Mesenchymal stem cell (in vitro differentiated cells and primary cell): ENCODE data around the gene PPP1R36.

Experiments
- DNase-seq: peaks from one replicate; pipeline ENCODE4 v3.0.0-alpha.2; 2013
- H2AFZ ChIP-seq: one replicate; pipeline ENCODE4 v1.6.1; 2013; ENCODE audit warnings: low read depth, mild to moderate bottlenecking, control low read depth, inconsistent platforms, low read length, moderate library complexity
- H2AK5ac ChIP-seq: 2 replicates; pipeline ENCODE4 v1.6.1; 2013; ENCODE audit warnings: low read length, moderate library complexity, mild to moderate bottlenecking, inconsistent platforms; ENCODE audit not compliant: severe bottlenecking
- H2BK120ac ChIP-seq: one replicate; pipeline ENCODE4 v1.6.1; 2013; ENCODE audit warnings: low read depth, mild to moderate bottlenecking, inconsistent platforms, low read length, moderate library complexity
- H2BK12ac ChIP-seq, 2 experiments: one replicate each; pipeline ENCODE4 v1.6.1; 2013; ENCODE audit warnings: inconsistent platforms in 2 of 2, low read length in 2 of 2, mild to moderate bottlenecking in 2 of 2, moderate library complexity in 2 of 2, control low read depth in 1 of 2
- H2BK15ac ChIP-seq: one replicate; pipeline ENCODE4 v1.6.1; 2013; ENCODE audit warnings: mild to moderate bottlenecking, low read depth, inconsistent platforms; ENCODE audit not compliant: poor library complexity, severe bottlenecking
- H2BK5ac ChIP-seq: 2 replicates; pipeline ENCODE4 v1.6.1; 2013; ENCODE audit warnings: low read depth, mild to moderate bottlenecking, low read length, control low read depth, inconsistent platforms; ENCODE audit not compliant: poor library complexity, severe bottlenecking
- H3K14ac ChIP-seq, 2 experiments: one replicate each; pipeline ENCODE4 v1.6.1; 2013; ENCODE audit warnings: inconsistent platforms in 2 of 2, low read length in 2 of 2, control low read depth in 1 of 2, mild to moderate bottlenecking in 1 of 2, moderate library complexity in 1 of 2
- H3K18ac ChIP-seq, 2 experiments: one replicate each; pipeline ENCODE4 v1.6.1; 2013; ENCODE audit warnings: inconsistent platforms in 2 of 2, low read length in 2 of 2, control low read depth in 1 of 2, low read depth in 1 of 2, mild to moderate bottlenecking in 1 of 2
- H3K23ac ChIP-seq, 2 experiments: one replicate each; pipeline ENCODE4 v1.6.1; 2013; ENCODE audit warnings: inconsistent platforms in 2 of 2, low read length in 2 of 2, mild to moderate bottlenecking in 2 of 2, moderate library complexity in 2 of 2, control low read depth in 1 of 2
- H3K27ac ChIP-seq: 2 replicates; pipeline ENCODE4 v1.5.1; 2013; ENCODE audit warnings: mild to moderate bottlenecking, moderate library complexity, low read length, control low read depth, inconsistent platforms; ENCODE audit not compliant: poor library complexity, severe bottlenecking
- H3K27me3 ChIP-seq, 2 experiments: 2 replicates each; pipeline versions ENCODE4 v1.6.1 to v1.7.0; 2013; ENCODE audit warnings: low read length in 2 of 2, mild to moderate bottlenecking in 2 of 2, moderate library complexity in 2 of 2, control low read depth in 1 of 2, inconsistent platforms in 1 of 2; ENCODE audit not compliant: control insufficient read depth in 1 of 2, insufficient read depth in 1 of 2
- H3K36me3 ChIP-seq, 2 experiments: 2 replicates each; pipeline versions ENCODE4 v1.6.1 to v1.7.0; 2013; ENCODE audit warnings: low read length in 2 of 2, control low read depth in 1 of 2, inconsistent platforms in 1 of 2, low read depth in 1 of 2, mild to moderate bottlenecking in 1 of 2; ENCODE audit not compliant: insufficient read depth in 2 of 2, control insufficient read depth in 1 of 2
- H3K4ac ChIP-seq, 2 experiments: one replicate each; pipeline ENCODE4 v1.6.1; 2013; ENCODE audit warnings: inconsistent platforms in 2 of 2, low read length in 2 of 2, mild to moderate bottlenecking in 2 of 2, moderate library complexity in 2 of 2, control low read depth in 1 of 2, low read depth in 1 of 2
- H3K4me1 ChIP-seq: 2 replicates; pipeline ENCODE4 v1.6.1; 2013; ENCODE audit warnings: low read depth, low read length, control low read depth; ENCODE audit not compliant: control insufficient read depth, insufficient read depth
- H3K4me2 ChIP-seq: 2 replicates; pipeline ENCODE4 v1.6.1; 2013; ENCODE audit warnings: low read length, mild to moderate bottlenecking, inconsistent platforms; ENCODE audit not compliant: poor library complexity, severe bottlenecking
- H3K4me3 ChIP-seq, 2 experiments: 2 replicates each; pipeline versions ENCODE4 v1.5.1 to v1.7.0; 2013; ENCODE audit warnings: low read length in 2 of 2, mild to moderate bottlenecking in 2 of 2, control low read depth in 1 of 2, low read depth in 1 of 2; ENCODE audit not compliant: insufficient read depth in 1 of 2
- H3K79me1 ChIP-seq: replicated peaks from 2 replicates; pipeline ENCODE4 v1.6.1; 2013; ENCODE audit warnings: mild to moderate bottlenecking, control low read depth, low read length, inconsistent platforms; ENCODE audit not compliant: poor library complexity, severe bottlenecking
- H3K9ac ChIP-seq: 2 replicates; pipeline ENCODE4 v1.7.0; 2013; ENCODE audit warnings: mild to moderate bottlenecking, low read length, moderate library complexity
- H3K9me3 ChIP-seq: 2 replicates; pipeline ENCODE4 v1.7.0; 2013; ENCODE audit warnings: mild to moderate bottlenecking, low read length; ENCODE audit not compliant: control insufficient read depth
- H4K8ac ChIP-seq: one replicate; pipeline ENCODE4 v1.6.1; 2013; ENCODE audit warnings: inconsistent platforms, mild to moderate bottlenecking, low read length, moderate library complexity
- H4K91ac ChIP-seq: one replicate; pipeline ENCODE4 v1.6.1; 2013; ENCODE audit warnings: mild to moderate bottlenecking, low read length, inconsistent platforms
- WGBS: methylation state at CpG from one replicate; pipeline ENCODE4 v1.1.7; 2013; ENCODE audit warnings: mixed read lengths; 5-methylcytosine and 5-hydroxymethylcytosine counted together

The PPP1R36 gene

GRCh38 chr14:64549016-64549415 lies 745 bp upstream of the PPP1R36 start:
- H3K27ac ChIP-seq, result no peak overlapping the region
- no peaks in the 10 kb centered on the region for H3K9me3 ChIP-seq
- no peak overlapping the region for H4K8ac ChIP-seq
- H2BK120ac ChIP-seq, result no peak overlapping the region
- H3K18ac ChIP-seq, result no peak overlapping the region
- no peak overlapping the region for H4K91ac ChIP-seq
- no peak overlapping the region for H2AFZ ChIP-seq
- no peak overlapping the region for H3K4ac ChIP-seq
- H2AK5ac ChIP-seq, result no peak overlapping the region
- H3K4me2 ChIP-seq, result no peak overlapping the region
- H3K4me3 ChIP-seq, result no peak overlapping the region
- no CpG with 5 or more reads among the region's 1 CpG for WGBS
- H3K79me1 ChIP-seq, result no peaks in the 10 kb centered on the region
- H3K4me1 ChIP-seq, result peaks cover 6% of the 10 kb centered on the region
- no peak overlapping the region for H2BK15ac ChIP-seq
- no peak for DNase-seq
- H3K36me3 ChIP-seq, result no peaks in the 10 kb centered on the region
- H3K23ac ChIP-seq, result no peak overlapping the region
- H3K9ac ChIP-seq, result no peak overlapping the region
- peaks cover 0 to 24% of the 10 kb centered on the region in 2 experiments for H3K27me3 ChIP-seq
- no peak overlapping the region for H2BK5ac ChIP-seq
- H3K14ac ChIP-seq, result no peak overlapping the region
- H2BK12ac ChIP-seq, result no peak overlapping the region

DNA sequence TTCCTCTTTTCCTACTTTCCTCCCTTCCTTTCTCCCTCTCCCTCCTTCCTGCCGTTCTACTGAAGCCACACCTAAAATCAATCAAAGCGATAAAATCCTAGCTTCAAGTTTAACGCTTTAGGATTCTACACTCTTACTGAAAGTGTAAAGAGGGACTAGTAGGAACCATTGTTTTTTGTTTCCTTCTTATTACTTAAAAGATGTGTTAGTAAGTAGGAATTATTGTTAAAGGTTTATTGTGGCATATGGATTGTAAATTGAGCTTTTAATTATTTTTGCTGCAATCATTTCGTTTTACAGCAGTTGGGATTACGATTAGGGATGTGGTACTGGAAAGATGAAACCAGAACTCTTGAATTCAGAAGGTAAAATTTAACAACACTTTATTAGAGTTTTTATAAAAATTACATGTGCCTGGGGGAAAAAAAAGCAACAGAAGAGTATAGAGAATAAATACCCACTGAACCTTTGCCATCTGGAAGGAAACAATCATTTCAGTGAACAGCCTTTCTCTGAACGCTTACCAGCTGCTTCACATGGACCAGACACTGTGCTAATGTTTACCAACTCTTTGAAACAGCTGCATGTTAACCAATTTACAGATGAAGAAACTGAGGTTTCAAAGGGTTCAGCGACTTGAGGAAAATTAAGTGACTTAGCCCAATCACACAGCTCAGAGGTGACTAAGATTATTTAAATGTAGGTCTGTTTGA lies 1.0 kb downstream of the PPP1R36 start:
- 84% methylated on average over 5 of the region's 7 CpGs for WGBS

GRCh38 chr14:64554556-64554955 lies 4.8 kb downstream of the PPP1R36 start:
- Histone ChIP-seq H3K14ac (no peak overlapping the region), H3K36me3 (no peaks in the 10 kb centered on the region)
- 97% methylated on average over 4 of the region's 4 CpGs for WGBS

More for the DNA sequence above, 1.0 kb downstream of the PPP1R36 start:
- Histone ChIP-seq H2BK5ac (no peak overlapping the region), H2AFZ (no peak overlapping the region), H3K36me3 (no peaks in the 10 kb centered on the region), H3K27me3 (peaks cover 0 to 24% of the 10 kb centered on the region in 2 experiments), H3K9me3 (no peaks in the 10 kb centered on the region), H3K4me2 (no peak overlapping the region), H3K4me3 (no peak overlapping the region), H3K79me1 (no peaks in the 10 kb centered on the region), H3K4me1 (peaks cover 6% of the 10 kb centered on the region), H2BK15ac (no peak overlapping the region), H2AK5ac (no peak overlapping the region), H3K27ac (no peak overlapping the region), H4K91ac (no peak overlapping the region), H3K23ac (no peak overlapping the region), H3K14ac (no peak overlapping the region), H2BK12ac (peak overlapping the region in 1 of 2 experiments; percentile 84), H3K9ac (no peak overlapping the region), H4K8ac (no peak overlapping the region), H3K4ac (no peak overlapping the region), H3K18ac (no peak overlapping the region), H2BK120ac (peak overlapping the region; percentile 19)
- DNase-seq, result no peak

GRCh38 chr14:64556526-64556925 lies 6.8 kb downstream of the PPP1R36 start:
- H3K79me1 ChIP-seq, result no peaks in the 10 kb centered on the region
- H3K36me3 ChIP-seq, result no peaks in the 10 kb centered on the region
- H4K8ac ChIP-seq, result no peak overlapping the region
- no peak overlapping the region for H2BK15ac ChIP-seq
- H3K18ac ChIP-seq, result no peak overlapping the region
- no peak overlapping the region for H2AFZ ChIP-seq
- no peaks in the 10 kb centered on the region for H3K4me1 ChIP-seq
- no peak overlapping the region for H3K4me2 ChIP-seq
- peak; percentile 83 for DNase-seq
- H3K9ac ChIP-seq, result no peak overlapping the region
- no peak overlapping the region for H2AK5ac ChIP-seq
- no peak overlapping the region for H3K4ac ChIP-seq
- H3K4me3 ChIP-seq, result no peak overlapping the region
- H4K91ac ChIP-seq, result no peak overlapping the region
- no peaks in the 10 kb centered on the region for H3K9me3 ChIP-seq
- no peak overlapping the region for H2BK120ac ChIP-seq
- no peak overlapping the region for H3K14ac ChIP-seq
- no peak overlapping the region for H2BK12ac ChIP-seq
- no peak overlapping the region for H3K23ac ChIP-seq
- peaks cover 0 to 3% of the 10 kb centered on the region in 2 experiments for H3K27me3 ChIP-seq
- 81% methylated on average over 5 of the region's 5 CpGs for WGBS
- no peak overlapping the region for H2BK5ac ChIP-seq
- H3K27ac ChIP-seq, result no peak overlapping the region

More at GRCh38 chr14:64554556-64554955, 4.8 kb downstream of the PPP1R36 start:
- no peak overlapping the region for H3K9ac ChIP-seq
- H3K9me3 ChIP-seq, result no peaks in the 10 kb centered on the region
- peaks cover 6% of the 10 kb centered on the region for H3K4me1 ChIP-seq
- no peak overlapping the region for H3K4me2 ChIP-seq
- no peak overlapping the region for H2BK5ac ChIP-seq
- H3K4me3 ChIP-seq, result no peak overlapping the region
- no peak overlapping the region for H3K23ac ChIP-seq
- H3K4ac ChIP-seq, result no peak overlapping the region
- H3K79me1 ChIP-seq, result no peaks in the 10 kb centered on the region
- no peak overlapping the region for H4K8ac ChIP-seq
- H2BK120ac ChIP-seq, result no peak overlapping the region
- H3K27ac ChIP-seq, result no peak overlapping the region
- H2BK15ac ChIP-seq, result no peak overlapping the region
- no peak overlapping the region for H4K91ac ChIP-seq
- no peak overlapping the region for H2BK12ac ChIP-seq
- H2AK5ac ChIP-seq, result no peak overlapping the region
- H3K27me3 ChIP-seq, result peaks cover 0 to 21% of the 10 kb centered on the region in 2 experiments
- no peak overlapping the region for H2AFZ ChIP-seq
- DNase-seq, result no peak
- no peak overlapping the region for H3K18ac ChIP-seq
